VCaP (cell line): ENCODE data around the gene OSBPL6.
"Not testable (repeated sequence)": the region's sequence is repeated elsewhere in the genome, so short reads cannot be mapped to it uniquely, and the experiment has no call there.

Experiments used
- H3K27ac ChIP-seq: fragments of 450-650 bp; 2 replicates; pipeline ENCODE4 v1.5.1; 2017
- TF ChIP-seq, protein P1 (sequence below): fragments of 450-650 bp; conservative IDR thresholded peaks from 2 replicates; pipeline ENCODE4 v1.5.1; 2017; ENCODE audit warnings: mild to moderate bottlenecking, moderate library complexity

OSBPL6 gene

DNA sequence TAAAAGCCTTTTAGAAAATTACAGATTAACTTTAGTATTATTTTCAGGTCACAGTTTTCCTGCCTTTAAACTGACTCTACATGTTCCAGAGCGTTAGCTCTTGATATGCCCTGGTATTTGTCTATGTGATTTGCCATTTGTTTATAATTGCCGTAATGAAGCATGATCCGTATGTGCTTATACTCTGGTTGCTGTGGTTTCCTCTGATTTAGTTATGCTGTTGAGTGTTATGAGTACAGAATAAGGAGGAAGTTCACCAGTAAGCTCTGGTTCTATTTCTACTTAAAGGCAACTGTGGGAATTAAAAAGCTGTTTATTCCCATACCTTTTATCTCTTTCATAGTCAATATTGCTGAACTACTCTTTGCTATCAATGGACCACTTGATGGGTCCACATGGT is 123.5 kb downstream of the OSBPL6 start:
- TF ChIP-seq, protein P1, sequence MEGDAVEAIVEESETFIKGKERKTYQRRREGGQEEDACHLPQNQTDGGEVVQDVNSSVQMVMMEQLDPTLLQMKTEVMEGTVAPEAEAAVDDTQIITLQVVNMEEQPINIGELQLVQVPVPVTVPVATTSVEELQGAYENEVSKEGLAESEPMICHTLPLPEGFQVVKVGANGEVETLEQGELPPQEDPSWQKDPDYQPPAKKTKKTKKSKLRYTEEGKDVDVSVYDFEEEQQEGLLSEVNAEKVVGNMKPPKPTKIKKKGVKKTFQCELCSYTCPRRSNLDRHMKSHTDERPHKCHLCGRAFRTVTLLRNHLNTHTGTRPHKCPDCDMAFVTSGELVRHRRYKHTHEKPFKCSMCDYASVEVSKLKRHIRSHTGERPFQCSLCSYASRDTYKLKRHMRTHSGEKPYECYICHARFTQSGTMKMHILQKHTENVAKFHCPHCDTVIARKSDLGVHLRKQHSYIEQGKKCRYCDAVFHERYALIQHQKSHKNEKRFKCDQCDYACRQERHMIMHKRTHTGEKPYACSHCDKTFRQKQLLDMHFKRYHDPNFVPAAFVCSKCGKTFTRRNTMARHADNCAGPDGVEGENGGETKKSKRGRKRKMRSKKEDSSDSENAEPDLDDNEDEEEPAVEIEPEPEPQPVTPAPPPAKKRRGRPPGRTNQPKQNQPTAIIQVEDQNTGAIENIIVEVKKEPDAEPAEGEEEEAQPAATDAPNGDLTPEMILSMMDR = no peak
- no peak overlapping the region for H3K27ac ChIP-seq

DNA sequence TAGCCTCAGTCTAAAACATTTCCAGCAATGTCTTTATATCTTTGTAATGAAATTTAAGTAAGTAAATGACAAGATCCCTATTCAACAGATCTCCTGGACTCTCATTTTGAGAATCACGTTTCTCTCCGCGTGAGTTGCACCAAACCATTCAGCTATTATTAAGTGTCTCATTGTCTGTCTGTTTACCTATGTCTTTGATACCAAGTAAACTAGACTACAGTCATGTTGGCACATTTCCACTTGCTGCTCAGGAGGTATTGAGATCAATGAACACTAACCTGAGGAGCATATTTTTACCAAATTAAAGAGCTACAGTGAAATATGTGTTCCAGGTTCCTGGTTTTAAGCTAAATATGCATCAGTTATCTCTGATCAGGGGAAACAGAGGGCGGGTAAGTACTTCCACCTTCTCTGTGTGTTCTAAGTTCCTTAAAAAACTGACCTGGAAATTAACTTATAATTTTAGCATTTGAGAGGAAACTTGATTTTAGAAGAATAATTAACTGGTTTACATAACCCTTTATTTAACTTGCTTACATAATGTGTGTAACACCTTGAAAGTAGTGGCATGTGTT is 125.8 kb downstream of the OSBPL6 start:
- no peak overlapping the region for H3K27ac ChIP-seq
- TF ChIP-seq, protein P1 = no peak

DNA sequence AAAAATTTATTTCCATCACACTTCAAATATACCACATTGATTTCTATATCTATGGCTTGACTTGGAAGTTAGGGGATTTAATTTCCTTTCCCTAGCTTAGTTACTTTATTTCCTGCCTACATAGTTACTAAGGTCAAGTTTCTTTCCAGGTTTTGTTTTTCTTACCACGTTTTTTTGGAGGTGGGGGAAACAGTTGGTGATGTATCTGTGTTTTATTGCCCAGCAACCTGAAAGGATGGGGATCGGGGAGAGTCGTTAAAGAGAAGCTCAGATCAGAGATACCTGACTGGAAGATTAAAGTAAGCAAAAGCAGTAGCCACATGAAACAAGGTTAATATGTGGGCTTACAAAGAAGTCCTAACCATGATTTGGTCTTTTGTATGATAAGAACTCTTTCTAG is 127.8 kb downstream of the OSBPL6 start:
- TF ChIP-seq, protein P1 = no peak
- H3K27ac ChIP-seq = no peak overlapping the region

DNA sequence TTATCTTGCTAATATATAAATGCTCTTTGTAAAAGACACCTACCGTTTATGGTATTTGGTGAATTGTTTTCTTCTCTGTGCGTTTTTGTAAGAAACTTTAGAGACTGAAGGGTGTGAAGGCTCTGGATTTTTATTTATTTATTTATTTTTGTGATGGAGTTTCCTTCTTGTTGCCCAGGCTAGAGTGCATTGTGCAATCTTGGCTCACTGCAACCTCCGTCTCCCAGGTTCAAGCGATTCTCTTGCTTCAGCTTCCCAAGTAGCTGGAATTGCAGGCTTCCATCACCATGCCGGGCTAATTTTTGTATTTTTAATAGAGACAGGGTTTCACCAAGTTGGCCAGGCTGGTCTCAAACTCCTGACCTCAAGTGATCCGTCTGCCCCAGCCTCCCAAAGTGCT is 129.0 kb downstream of the OSBPL6 start:
- not testable (repeated sequence) for H3K27ac ChIP-seq

DNA sequence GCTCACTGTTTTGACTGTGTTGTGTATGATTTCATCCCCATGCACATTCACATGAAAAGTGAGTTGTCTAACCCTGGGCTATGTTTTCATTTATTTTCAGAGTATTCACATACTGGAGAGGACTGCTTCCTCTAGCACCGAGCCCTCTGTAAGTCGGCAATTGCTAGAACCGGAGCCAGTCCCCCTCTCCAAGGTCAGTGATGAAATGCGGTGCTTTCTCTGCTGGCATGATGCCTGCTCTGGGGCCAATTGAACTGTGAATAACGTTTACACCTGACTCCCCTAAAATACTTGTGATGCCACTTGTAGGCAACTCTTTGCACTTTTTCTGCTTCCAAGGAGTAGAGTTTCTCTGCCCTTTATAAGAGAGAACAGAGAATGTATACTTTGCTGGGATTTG is 129.8 kb downstream of the OSBPL6 start:
- no peak overlapping the region for H3K27ac ChIP-seq
- TF ChIP-seq, protein P1 = no peak

DNA sequence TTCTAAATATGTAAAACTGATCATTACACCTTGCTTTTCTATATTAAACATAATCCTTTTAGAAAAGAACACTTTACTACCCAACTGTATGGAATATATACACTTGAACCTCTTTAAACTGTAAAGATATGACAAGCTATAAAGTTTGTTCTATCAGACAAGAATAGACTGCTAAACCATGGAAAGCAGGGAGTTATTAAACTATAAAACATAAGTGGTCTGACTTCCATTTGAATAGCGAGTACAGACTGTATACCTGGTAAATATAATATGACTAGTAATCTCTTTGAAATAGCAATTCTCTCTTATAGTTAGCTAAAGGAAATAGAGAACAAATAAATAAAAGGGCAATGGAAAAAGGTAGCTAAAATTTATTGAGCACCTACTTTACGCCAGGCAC is 131.0 kb downstream of the OSBPL6 start:
- no peak overlapping the region for H3K27ac ChIP-seq
- TF ChIP-seq, protein P1 = no peak

DNA sequence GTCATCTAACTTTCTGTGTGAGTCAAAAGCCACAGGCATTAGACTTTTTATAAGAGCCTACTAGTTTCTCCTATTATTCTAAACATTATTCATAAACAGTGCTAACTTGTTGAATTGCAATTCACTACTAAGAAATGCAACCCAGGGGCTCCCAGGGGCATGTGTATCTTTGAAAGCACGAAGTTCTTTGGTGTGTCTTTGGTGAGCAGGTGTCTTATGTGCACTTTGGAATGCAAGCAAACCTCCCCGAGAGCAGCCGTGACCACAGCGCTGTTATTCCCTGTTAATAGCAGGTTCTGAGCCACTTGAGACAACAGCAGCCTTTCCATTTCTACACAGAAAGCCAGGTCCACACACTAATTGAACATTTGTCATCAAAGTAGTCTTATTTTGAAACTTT is 133.2 kb downstream of the OSBPL6 start:
- no peak overlapping the region for H3K27ac ChIP-seq
- TF ChIP-seq, protein P1 = no peak

DNA sequence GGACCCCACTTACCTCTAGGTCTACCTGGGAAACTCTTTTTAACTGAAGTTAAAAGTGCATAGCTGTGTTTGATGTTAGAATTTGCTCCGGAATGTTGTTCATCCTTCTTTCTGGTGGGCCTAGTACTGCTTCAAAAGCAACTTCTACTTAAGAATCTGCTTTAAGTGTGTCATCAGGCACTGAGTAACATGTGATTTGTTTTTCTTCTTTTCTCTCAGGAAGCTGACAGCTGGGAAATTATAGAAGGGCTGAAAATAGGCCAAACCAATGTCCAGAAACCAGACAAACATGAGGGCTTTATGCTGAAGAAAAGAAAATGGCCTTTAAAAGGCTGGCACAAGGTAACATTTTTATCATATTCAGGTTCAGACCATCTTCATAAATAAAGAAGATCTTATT is 133.7 kb downstream of the OSBPL6 start:
- H3K27ac ChIP-seq = no peak overlapping the region
- TF ChIP-seq, protein P1 = no peak
